GM19395 (cell line): Measurements from ENCODE around the gene ARNT2.
"Not testable (repeated sequence)": the region's sequence is repeated elsewhere in the genome, so short reads cannot be mapped to it uniquely, and the experiment has no call there.

Source experiments
- ATAC-seq: cut with Tn5 transposase; IDR thresholded peaks from one replicate; pipeline ENCODE4 v1.9.1; 2021; ENCODE audit warnings: mild to moderate bottlenecking, moderate library complexity; ENCODE audit not compliant: unreplicated experiment

ARNT2 gene

DNA sequence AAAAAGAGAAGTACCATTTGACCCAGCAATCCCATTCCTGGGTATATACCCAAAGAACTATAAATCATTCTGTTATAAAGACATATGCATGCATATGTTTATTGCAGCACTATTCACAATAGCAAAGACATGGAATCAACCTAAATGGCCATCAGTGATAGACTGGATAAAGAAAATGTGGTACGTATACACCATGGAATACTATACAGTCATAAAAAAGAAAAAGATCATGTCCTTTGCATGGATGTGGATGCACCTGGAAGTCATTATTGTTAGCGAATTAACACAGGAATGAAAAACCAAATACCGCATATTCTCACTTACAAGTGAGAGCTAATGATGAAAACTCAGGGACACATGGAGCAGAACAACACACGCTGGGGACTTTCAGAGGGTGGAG, 106.8 kb downstream of the ARNT2 start:
- not testable (repeated sequence) for ATAC-seq

DNA sequence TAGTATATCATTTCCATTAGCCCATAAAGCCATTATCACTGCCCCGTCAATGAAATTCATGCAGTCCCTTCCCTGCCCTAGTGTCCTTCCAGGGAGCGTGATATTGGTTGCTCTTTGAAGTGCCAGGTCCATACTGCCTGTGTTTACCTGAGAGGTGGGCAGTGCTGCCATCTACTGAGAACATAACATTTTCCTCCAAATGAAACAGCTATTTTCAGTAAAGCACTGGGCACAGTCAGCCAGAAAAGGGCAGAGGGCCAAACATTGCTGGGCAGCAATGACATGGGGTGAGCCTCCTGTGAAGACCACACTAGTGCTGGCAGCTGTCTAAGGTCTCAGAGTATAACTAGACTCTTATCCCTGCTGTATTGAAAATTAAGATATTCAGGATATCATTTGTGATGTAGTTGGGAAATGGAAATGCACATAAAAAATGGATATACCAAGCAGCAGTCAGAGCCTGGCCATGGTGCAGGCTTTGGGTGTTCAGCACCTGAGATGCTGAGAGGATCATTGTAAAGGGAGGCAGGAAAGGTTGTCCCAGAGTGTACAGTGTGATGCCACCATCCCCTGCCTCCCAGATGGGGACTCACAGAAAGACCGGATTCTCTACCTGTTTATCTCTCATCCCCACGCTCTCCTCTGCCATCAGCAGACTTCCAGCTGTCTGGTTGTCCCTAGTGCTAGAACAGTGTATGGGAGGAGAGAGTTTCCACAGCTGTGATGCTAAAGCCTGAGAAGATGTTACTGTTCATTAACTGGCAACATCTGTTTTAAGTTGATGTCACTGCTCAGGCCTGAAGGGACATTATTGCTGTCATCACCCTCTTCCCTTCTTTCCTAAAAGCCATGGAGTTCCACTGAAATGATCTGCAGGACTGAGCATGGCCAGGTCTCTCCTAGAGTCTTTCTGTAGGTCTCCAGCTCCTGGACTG, 108.8 kb downstream of the ARNT2 start:
- no peak for ATAC-seq

DNA sequence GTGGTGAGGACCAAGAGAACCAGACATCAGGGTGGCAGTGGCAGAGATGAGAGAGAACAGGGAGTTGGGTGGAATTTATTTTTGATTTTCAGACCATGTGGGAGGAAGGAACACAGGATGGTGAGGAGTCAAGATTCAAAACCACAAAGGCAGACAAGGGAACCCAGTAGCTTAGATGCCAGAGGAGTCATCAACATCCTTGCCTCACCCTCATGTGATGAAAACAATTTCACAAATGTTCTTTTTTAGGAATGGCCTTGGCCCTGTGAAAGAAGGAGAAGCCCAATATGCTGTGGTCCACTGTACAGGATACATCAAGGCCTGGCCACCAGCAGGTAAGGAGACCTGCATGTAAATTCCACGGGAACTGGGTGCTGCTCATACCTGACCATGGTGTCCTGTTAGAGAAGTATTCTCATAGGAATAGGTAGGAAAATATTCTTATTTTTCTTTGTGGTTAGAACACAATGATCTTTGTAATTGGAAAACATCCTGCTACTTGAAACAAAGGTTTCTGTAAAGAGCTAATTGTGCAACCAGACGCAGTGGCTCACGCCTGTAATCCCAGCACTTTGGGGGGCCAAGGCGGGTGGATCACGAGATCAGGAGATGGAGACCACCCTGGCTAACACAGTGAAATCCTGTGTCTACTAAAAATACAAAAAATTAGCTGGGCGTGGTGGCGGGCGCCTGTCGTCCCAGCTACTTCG, 110.0 kb downstream of the ARNT2 start:
- no peak for ATAC-seq

DNA sequence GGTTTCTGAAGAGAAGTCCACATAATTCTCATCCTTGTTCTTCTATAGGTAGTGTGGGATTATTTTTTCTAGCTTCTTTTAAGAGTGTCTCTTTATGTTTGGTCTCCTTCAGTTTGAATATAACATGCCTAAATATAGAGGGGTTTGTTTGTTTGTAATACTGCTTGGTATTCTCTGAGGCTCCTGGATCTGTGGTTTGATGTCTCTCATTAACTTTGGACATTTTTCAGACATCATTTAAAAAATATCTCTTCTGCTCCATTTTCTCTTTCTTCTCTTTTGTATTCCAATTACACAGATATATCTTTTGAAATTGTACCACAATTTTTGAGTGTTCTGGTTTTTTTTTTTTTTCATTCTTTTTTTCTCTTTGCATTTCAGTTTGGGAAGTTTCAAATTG, 113.1 kb downstream of the ARNT2 start:
- ATAC-seq: no peak

DNA sequence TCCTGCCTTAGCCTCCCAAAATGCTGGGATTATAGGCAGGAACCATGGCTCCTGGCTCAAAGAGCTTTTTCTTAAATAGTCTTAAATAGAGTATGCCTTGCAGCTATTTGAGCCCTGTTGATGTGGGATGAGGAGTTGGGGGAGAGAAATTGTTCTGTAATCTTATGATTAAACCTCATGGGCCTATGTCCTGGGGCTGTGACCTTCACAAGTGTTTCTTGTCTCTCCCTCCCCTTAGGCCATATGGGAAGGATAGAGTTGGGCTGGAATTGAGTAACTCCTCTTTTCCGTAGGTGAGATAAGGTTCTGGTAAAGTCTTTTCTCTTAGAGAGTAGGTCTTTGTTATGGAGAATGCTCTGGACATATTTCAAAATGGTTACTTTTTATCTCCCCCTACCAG, 114.3 kb downstream of the ARNT2 start:
- ATAC-seq: no peak

DNA sequence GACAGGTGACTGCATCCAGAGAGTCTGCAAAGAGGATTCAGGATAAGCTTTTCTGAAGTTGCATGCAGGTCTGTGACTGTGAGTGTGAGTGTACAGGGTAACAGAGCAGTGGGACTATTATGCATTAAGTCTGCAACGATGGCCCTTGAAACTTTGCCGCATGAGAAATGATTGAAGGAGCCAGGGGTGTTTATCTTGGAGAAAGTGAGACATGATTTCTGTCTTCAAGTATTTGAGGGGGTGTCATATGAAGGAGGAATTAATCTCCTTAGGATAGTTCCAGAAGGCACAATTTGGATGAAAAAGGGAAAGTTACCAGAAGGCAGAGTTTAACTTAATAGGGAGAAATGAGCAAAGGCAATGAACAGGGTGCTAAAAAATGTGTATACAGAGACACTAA, 119.6 kb downstream of the ARNT2 start:
- no peak for ATAC-seq

DNA sequence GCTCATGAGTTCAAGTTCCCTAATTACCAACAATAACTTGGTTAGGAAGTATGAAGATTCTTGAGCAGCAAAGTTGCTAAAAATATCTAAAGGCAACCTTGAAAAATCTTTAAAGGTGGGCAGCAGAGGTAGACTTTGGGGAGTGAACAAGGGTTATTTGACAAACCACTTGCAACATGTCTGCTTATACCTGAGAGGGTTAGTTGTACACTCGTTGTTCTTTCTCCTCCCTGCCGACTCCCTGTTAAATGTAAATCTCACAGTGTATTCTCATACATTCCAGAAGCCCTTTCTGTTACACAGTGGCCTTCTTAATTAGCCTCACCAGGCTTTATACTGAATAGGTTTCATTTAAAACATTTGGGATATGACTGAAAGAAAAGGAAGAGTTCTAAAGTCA, 121.7 kb downstream of the ARNT2 start:
- ATAC-seq: no peak

DNA sequence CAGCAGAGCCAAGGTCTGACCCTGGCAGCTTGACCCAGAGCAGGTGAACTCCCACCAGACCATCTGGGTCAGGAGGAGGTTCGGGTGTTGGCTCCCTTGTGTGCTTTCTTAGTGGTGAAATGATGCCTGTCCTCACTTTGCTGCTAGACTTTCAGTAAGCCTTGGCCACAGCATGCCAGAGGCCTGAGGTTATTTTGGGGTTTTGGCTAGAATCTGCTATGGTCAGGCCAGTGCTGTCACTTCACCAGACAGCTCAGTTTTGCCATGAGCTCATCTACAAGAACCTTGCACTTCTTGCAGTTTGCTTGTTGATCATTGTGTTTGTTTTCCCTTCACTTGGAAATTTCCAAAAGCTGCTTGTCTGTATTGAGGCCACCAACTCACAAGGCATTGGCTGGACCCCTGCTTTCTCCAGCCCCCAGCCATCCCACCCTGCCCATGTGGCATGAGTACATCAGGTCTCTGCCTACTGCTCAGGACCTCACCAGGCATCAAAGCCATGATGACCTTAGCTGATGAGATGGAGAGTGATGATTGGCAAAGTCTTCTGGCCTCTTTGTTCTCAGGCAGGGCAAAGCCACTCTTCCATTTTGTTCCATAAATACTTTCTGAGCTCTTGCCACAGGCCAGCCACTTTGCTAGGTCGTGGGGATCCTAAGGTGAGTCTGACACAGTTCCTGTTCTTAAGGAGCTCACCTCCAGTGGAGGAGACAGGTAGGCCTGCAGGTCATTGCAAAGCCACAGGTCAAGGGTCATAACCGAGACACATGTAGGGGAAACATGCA, 122.6 kb downstream of the ARNT2 start:
- ATAC-seq: no peak

DNA sequence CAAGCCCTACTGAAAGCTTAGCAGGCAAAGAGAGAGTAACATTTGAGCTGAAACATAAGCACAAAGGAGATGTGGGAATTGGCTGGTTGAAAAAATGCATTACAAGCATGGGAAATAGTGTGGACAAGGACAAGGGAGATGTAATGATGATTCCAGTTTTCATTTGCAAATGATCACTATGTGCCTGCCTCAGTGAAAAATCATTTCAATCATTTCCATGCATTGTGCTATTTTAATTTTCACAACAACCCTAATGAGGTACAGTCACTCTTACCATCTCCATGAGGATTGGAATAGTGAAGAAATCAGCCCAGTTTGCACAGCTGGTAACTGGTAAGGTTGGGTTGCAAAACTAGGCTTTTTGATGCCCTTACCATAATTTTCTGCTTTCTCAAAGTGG, 123.2 kb downstream of the ARNT2 start:
- ATAC-seq: no peak

DNA sequence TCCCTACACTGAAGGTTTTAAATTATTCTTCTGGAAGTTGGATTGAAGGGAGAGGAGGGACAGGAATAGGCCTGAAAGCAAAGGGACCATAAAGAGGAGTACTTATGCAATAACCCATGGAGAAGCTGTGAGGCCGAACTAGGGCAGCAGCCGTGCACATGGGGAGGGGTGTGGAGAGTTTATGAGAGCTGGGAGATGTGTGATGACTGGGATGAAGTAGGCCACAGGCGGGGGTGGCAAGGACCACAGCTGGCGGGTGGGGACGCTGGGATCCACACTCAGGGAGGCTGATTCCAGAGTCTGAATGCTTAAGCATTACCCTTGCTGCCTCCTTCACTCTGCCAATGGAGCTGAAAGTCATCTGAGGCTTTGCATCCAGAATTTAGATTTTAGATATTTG, 123.8 kb downstream of the ARNT2 start:
- no peak for ATAC-seq

DNA sequence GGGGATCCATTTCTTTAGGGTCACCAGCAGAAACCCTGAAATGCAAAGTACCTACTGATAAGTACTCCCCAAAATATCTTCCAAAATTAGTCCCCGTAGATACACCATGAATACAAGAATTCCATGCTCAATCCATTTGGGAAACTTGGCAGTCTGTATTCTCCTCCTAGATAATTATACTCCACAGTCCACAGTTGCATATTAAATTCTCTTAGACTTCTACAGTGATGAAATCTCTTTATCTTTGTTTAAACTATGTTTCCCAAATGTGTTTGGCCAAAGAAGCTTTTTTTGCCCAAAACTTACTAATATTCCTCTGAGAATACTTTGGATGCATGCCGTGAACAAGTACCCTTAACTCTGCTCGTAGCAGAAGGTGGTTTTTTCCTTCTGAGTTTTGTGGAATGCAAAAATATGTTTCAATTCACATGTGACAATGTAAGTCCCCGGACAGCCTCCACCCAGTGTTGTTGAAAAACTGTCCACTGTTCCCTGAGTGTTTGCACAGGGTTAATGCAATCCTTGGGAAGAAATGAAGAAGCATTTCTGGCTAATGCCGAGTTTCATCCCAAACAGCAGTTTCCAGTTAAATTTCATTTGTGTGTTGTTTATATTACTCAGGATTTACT, 126.7 kb downstream of the ARNT2 start:
- no peak for ATAC-seq

DNA sequence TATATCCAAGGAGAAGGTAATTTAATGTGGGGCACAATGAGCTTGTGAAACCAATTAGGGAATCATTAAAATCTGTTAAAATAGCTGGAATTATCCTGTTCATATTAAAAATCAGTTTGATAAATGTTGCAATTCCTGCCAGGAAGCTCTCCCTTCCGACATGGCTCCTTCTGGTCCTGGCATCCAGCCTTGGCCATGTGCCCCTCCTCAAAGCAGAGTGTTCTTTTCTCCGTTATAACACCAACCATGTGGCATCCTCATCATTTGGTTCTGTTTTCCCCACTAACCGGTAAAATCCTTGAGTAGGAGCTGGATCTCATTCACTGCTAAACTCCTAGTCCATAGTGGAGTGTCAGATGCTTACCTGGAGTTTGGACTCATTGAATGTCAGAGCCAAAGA, 127.2 kb downstream of the ARNT2 start:
- no peak for ATAC-seq

DNA sequence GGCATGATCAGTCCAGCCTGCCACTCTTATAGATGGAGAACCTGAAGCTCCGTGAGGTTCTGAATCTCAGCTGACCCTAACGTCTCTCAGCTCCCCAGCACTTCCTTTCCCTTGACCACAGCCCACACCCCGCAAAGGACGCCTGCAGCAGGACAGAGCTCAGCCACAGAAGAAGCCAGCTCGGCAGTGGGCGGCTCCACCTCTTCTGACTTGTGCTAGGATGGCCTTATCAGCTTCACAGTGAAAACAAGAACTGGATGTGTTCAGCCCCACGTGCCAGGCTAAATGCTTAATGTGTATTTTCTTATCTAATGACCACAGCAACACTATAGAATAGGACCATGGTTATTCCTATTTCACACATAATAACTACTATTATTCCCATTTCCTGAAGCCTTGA, 127.6 kb downstream of the ARNT2 start:
- ATAC-seq: no peak

DNA sequence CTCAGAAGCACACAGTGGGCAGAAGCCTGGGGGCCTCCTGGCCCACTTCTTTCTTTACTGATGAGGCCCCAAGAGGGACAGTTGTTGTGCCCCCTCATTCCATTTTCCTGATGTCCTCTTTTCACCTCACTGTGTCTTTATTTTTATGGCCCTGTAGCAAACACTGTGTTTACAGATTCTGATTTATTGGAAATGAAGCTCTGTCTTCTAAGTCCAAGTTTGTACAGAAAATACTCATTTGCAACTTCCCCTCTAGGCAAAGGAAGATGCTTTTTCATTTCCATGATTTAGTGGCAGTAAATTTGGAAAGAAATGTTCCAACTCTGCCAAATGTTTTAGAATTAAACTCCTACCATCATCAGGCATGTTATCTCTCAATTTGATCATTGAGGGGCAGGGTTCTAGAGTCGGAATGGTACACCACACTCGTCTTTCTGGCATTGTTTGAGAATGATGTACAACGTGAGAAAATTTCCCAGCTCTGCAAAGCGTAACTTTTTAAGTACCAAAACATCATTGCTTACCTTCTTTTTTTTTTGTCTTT, 129.7 kb downstream of the ARNT2 start:
- no peak for ATAC-seq

DNA sequence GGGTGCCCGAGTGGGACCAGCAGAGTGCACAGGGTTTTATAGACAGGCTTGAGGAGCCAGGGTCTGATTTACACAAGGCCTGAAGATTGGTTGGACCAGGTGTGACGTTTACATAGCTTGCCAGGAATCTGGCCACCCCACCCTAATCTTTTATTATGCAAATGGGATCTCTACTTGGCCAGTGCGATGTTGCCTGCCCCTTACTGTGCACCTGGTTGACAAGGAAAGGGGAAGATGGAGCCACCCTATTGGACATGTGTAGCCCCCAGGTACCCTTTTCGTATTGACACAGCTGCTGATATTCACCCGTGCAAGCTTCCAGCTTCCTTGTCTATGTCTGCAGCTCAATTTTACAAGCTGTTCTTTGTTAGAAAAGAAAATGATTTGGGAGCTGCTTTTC, 132.0 kb downstream of the ARNT2 start:
- no peak for ATAC-seq

DNA sequence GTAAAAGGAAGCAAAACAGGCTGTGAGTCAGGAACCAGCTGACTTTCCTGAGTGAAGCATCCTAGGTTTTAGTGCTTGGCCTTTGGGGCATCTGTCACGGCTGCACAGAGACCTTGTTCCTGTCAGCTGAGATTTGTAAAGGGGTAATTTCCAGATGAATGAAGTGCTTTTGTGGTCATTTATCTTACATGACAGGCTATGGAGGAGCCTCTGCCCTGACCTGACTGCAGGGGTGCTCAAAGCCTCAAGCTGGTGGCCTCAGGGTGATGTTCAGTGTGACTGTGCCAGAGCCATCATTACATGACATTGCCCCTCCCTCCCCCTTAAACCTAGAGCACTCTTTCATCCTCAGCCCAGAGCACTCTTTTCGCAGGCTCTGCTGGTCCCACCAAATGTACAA, 132.5 kb downstream of the ARNT2 start:
- ATAC-seq: no peak

DNA sequence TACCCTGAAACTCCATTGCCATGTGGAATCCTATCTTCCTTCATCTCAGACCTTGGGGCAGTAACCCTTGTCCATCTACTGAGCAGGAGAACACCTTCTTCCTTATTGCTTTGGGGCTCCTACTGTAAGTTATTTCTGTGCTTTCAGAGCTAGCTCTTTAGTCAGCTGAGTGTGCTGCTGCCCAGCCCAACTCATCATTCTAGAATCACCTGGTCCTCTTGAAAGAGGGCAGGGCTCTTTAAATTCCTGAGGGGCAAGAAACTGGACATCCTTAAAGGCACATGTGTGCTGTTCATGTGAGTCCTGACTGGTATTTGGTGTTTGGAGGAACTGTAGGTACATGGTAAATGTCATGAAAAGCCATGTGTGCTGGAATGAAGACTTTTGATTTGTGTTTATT, 140.9 kb downstream of the ARNT2 start:
- ATAC-seq: no peak

DNA sequence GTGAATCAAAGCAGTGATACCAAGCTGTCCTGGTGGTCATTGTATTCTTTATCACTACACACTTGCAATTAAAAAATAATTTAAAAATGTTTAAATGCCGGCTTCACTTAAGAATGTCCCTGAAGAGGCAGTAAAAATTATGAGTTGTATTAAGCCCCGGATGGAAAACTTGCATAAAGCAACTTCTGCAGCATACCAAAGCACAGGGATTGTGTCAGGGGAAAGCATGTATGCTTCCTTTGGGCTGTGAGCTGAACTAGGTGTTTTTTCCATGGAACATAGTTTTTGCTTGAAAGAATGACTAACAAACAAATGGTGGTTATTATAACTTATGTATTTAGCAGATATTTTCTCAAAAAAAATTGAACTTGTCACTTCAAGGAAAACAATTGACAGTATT, 143.1 kb downstream of the ARNT2 start:
- no peak for ATAC-seq

DNA sequence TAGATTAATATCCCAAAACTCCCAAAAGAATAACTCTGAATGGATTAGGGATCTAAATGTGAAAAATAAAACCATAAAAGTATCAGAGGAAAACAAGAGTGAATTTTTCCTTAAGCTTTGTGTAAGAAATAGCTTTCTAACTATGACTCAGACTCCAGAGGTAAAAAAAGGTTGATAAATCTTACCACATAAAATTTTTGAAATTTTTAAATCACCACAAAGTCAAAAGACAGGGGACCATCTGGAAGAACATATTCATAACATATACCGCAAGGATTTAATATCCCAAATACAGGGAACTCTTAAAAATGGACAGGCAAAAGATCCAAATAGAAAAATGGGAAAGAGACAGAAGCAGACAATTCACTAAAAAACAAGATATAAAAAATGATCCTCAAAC, 145.0 kb downstream of the ARNT2 start:
- ATAC-seq: no peak

DNA sequence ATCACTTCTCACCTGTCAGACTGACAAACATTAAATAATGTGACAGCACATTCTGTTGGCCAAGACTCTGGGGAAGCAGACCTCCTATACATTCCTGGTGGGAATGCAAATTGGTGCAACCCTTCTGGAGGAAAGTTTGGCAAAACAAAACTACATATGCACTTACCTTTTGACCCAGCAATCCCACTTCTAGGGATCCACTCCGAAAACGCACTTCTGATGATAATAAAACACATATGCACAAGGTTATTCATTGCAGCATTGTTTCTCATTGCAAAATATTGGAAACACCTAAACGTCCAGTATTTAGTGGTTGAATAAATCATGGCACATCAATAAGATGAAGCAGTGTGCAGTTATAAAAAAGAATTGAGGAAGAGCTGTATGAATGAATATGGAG, 145.5 kb downstream of the ARNT2 start:
- no peak for ATAC-seq
